ENCODE results near the gene CCNB1. TPM values are rescaled to one million over a fixed set of nuclear protein-coding genes. Genes with fewer than 3 reads are reported as not detected.

CCNB1 gene
- polyA plus RNA-seq, 1 donor from 2014 or later = 13.0 TPM

- Histone ChIP-seq H3K9me3 (ENCODE audit: low read length) (no peaks in the 10 kb centered on the region), H2AFZ (ENCODE audit: low read depth, low read length) (no peak overlapping the region), H3K9ac (ENCODE audit: low read length) (no peak overlapping the region), H3K27me3 (ENCODE audit: insufficient read depth, low read depth, low read length) (no peaks in the 10 kb centered on the region), H3K9me2 (ENCODE audit: insufficient read depth, low read length) (no peaks in the 10 kb centered on the region), H3K36me3 (ENCODE audit: insufficient read depth, low read length) (no peaks in the 10 kb centered on the region), H3K4me2 (ENCODE audit: low read length) (no peak overlapping the region), H3K79me2 (replicated peaks; ENCODE audit: insufficient read depth, low read length) (peaks cover 11% of the 10 kb centered on the region), H4K20me1 (ENCODE audit: insufficient read depth) (no peaks in the 10 kb centered on the region), H3K27ac (ENCODE audit: low read length) (no peak overlapping the region), H3F3A (ENCODE audit: insufficient read depth, low read length, poor library complexity, severe bottlenecking) (no peaks in the 10 kb centered on the region), H3K4me3 (ENCODE audit: low read length) (no peak overlapping the region)
- no peak for TF ChIP-seq REST (IDR thresholded peaks at IDR 0.05; ENCODE audit: borderline replicate concordance)
- TF ChIP-seq POLR2AphosphoS5 (IDR thresholded peaks at IDR 0.05) = no peak
- TF ChIP-seq SMC3 (conservative IDR thresholded peaks at IDR 0.05; ENCODE audit: poor library complexity) = no peak
- TF ChIP-seq EZH2 (IDR thresholded peaks at IDR 0.05; ENCODE audit: borderline replicate concordance, insufficient read depth, low read length, poor library complexity, severe bottlenecking) = no peak
- no peak for TF ChIP-seq CTCF (IDR thresholded peaks at IDR 0.05; ENCODE audit: poor library complexity, severe bottlenecking)
- TF ChIP-seq MXI1 (conservative IDR thresholded peaks at IDR 0.05; ENCODE audit: poor library complexity, severe bottlenecking) = no peak
- TF ChIP-seq RAD21 (conservative IDR thresholded peaks at IDR 0.05) = no peak
- TF ChIP-seq TAF1 (IDR thresholded peaks at IDR 0.05; ENCODE audit: low read depth) = no peak
- TF ChIP-seq EP300 (conservative IDR thresholded peaks at IDR 0.05; ENCODE audit: poor library complexity, severe bottlenecking) = no peak
Observed at GRCh38 chr5:69170495-69170894, 3.5 kb downstream of the CCNB1 start.

GRCh38 chr5:69170969-69171368 lies 4.0 kb downstream of the CCNB1 start:
- H3K27ac ChIP-seq (ENCODE audit: low read length) = no peak overlapping the region

More at GRCh38 chr5:69170969-69171368, 4.0 kb downstream of the CCNB1 start:
- TF ChIP-seq POLR2AphosphoS5 (IDR thresholded peaks at IDR 0.05) (no peak), REST (IDR thresholded peaks at IDR 0.05; ENCODE audit: borderline replicate concordance) (no peak), SMC3 (conservative IDR thresholded peaks at IDR 0.05; ENCODE audit: poor library complexity) (no peak), TAF1 (IDR thresholded peaks at IDR 0.05; ENCODE audit: low read depth) (no peak), EZH2 (IDR thresholded peaks at IDR 0.05; ENCODE audit: borderline replicate concordance, insufficient read depth, low read length, poor library complexity, severe bottlenecking) (no peak), RAD21 (conservative IDR thresholded peaks at IDR 0.05) (no peak), EP300 (conservative IDR thresholded peaks at IDR 0.05; ENCODE audit: poor library complexity, severe bottlenecking) (no peak), MXI1 (conservative IDR thresholded peaks at IDR 0.05; ENCODE audit: poor library complexity, severe bottlenecking) (no peak), CTCF (IDR thresholded peaks at IDR 0.05; ENCODE audit: poor library complexity, severe bottlenecking) (no peak)
- Histone ChIP-seq H3K36me3 (ENCODE audit: insufficient read depth, low read length) (no peaks in the 10 kb centered on the region), H4K20me1 (ENCODE audit: insufficient read depth) (no peaks in the 10 kb centered on the region), H3K79me2 (replicated peaks; ENCODE audit: insufficient read depth, low read length) (peaks cover 11% of the 10 kb centered on the region), H3K4me3 (ENCODE audit: low read length) (no peak overlapping the region), H3K9me3 (ENCODE audit: low read length) (no peaks in the 10 kb centered on the region), H3K4me2 (ENCODE audit: low read length) (no peak overlapping the region), H3K9me2 (ENCODE audit: insufficient read depth, low read length) (no peaks in the 10 kb centered on the region), H3K9ac (ENCODE audit: low read length) (no peak overlapping the region), H2AFZ (ENCODE audit: low read depth, low read length) (no peak overlapping the region), H3F3A (ENCODE audit: insufficient read depth, low read length, poor library complexity, severe bottlenecking) (no peaks in the 10 kb centered on the region), H3K27me3 (ENCODE audit: insufficient read depth, low read depth, low read length) (no peaks in the 10 kb centered on the region)

Measured in neural cell (in vitro differentiated cells).